GM13977 (cell line): ENCODE results near the gene RNU6-9.
"Not testable (repeated sequence)": the region's sequence is repeated elsewhere in the genome, so short reads cannot be mapped to it uniquely, and the experiment has no call there.

Experiments
- DNase-seq: peaks from one replicate; pipeline ENCODE4 v3.0.0; 2012; ENCODE audit warnings: low spot score
- CTCF ChIP-seq: IDR thresholded peaks from 2 replicates; pipeline ENCODE4 v1.5.1; 2012; ENCODE audit warnings: mild to moderate bottlenecking, control low read depth; ENCODE audit not compliant: insufficient read depth; ENCODE audit errors: extremely low read depth, missing control alignments
- in situ Hi-C: fragments of 300-500 bp; cut with MboI; formaldehyde crosslinking; loops from one replicate; pipeline ENCODE4 v1.12.0; 2022; ENCODE audit warnings: low sequenced_read_pairs, low pct_unique_long_range_greater_than_20kb, mixed read lengths, inconsistent platforms; ENCODE audit not compliant: unreplicated experiment

RNU6-9 gene

DNA sequence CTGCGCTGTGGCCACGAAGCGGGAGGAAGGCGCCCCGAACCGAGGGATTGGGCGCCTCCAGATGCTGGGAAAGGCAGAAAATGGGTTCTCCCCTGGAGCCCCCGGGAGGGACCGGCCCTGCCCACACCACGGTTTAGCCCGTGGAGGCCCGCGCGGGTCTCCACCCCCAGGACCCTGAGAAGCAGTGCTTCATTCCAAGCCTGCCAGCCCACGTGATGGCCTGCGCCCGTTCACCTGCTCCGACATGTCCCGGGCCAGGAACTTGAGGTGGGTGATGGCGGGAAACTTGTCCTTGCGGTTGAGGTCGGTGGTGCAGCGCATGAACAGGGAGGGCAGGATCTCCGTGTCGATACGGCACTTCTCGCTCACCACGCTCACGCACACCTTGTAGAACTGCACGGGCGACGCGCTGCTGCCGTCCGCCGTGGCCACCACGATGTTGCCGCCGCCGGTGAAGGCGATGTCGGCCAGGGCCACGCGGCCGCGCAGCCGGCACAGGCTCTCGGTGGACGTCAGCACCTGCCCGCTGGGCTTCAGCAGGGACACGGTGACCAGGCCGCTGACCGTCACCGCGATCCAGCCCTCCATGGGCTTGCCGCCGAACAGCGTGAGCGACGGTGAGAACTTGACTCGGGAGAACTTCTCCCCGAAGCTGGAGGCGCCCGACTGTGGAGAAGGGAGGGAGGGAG is 7.6 kb upstream of the RNU6-9 start:
- in situ Hi-C loops = no loop called here
- no peak for TF ChIP-seq CTCF
- no peak for DNase-seq

GRCh38 chr19:887072-887471 is 6.2 kb upstream of the RNU6-9 start:
- TF ChIP-seq CTCF = no peak
- in situ Hi-C loops = no loop called here
- DNase-seq = no peak

GRCh38 chr19:887599-887998 is 5.7 kb upstream of the RNU6-9 start:
- in situ Hi-C loops = no loop called here
- DNase-seq = no peak
- no peak for TF ChIP-seq CTCF

- in situ Hi-C loops = no loop called here
- TF ChIP-seq CTCF = no peak
- DNase-seq = no peak
Measured at GRCh38 chr19:888581-889385, 4.5 kb upstream of the RNU6-9 start.

GRCh38 chr19:889662-890295 is 3.5 kb upstream of the RNU6-9 start:
- in situ Hi-C loops = no loop called here
- no peak for TF ChIP-seq CTCF
- no peak for DNase-seq

GRCh38 chr19:890831-891230 is 2.5 kb upstream of the RNU6-9 start:
- no peak for TF ChIP-seq CTCF
- no peak for DNase-seq
- in situ Hi-C loops = no loop called here

- DNase-seq, in situ Hi-C loops: not testable (repeated sequence)
Measured at GRCh38 chr19:891421-892200, 1.7 kb upstream of the RNU6-9 start.
